GM19397 (cell line): ENCODE results near the gene BPIFB3.

Experiments used
- ATAC-seq: cut with Tn5 transposase; IDR thresholded peaks from one replicate; pipeline ENCODE4 v1.9.1; 2021; ENCODE audit warnings: mild to moderate bottlenecking, moderate library complexity; ENCODE audit not compliant: unreplicated experiment

Gene BPIFB3, protein sequence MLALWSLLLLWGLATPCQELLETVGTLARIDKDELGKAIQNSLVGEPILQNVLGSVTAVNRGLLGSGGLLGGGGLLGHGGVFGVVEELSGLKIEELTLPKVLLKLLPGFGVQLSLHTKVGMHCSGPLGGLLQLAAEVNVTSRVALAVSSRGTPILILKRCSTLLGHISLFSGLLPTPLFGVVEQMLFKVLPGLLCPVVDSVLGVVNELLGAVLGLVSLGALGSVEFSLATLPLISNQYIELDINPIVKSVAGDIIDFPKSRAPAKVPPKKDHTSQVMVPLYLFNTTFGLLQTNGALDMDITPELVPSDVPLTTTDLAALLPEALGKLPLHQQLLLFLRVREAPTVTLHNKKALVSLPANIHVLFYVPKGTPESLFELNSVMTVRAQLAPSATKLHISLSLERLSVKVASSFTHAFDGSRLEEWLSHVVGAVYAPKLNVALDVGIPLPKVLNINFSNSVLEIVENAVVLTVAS

DNA sequence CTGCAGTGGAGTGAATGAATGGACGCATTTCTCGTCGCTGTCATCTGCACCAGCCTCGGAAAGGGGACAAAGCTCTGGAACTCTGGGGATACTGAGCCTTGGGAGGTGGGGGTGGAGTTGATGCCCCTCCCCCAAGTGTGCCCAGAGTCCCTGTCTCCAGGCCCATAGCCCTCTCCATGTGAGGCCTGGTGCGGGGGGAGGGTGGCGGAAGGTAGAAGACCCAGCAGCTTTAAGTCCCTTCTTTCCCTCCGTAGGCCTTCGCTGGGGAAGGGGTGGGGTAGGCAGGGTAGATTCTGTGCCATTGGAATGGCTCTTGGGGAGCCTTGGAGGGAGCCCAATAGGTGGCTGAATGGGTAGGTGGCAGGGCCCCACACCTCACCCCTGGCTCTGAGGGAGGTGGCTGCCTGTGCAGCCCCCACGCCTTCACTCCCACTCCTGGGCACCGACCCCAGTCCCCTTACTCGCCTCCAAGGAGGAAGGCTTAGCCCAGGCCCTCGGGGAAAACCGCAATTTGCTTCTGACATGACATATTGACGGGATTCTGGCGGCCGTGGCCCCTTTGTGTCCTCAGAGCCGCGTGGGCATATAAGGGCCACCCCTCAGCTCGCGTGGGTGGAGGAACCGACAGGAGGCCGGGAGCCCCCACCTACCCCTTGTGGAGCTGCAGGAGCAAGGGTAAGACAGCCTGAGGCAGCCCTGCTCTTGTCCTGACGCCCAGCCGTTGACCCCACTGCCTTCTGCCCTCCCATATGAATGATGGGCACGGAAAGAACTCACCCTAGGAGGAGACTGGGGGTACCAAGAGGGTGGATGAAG is at the start of gene BPIFB3:
Gene BPIFB3, plus strand, starts transcription at position 613 of the 816 bp plus-strand sequence. CDS start 1,533 bp downstream, outside the sequence.
- ATAC-seq = no peak

DNA sequence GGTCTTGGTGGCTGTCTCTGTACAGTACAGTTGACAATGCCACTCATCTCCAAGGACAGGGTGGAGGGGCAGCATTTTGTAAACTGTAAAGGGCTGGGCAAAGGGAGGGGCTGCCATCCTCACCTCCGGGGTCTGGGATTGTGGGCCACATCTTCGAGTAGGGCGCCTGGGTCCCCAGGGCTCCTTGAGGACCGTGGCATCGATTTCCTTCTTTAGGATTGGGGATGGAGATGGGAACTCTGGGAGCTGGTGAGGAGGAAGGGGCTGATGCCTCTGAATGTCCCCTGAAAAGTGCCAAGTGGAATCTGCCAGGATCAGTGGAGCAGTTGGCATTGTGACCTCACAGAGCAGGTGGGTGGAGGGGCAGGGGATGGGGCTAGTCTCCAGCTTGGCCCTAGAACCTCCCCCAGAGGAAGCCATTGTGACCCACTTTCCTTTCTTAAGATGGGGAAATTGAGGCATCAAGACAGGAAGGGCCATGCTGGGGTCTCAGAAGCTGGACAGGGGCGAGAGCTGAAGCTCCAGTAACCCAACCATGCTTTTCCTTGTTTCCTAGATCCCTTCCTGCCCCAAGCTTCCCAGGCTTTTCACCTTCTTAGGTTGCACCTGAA is 49.5 kb upstream of the BPIFB3 start, which contains the start of gene SUN5:
Gene SUN5, minus strand, starts transcription at position 293 of the 611 bp plus-strand sequence. Its CDS starts 93 bp downstream, at position 200.
- no peak for ATAC-seq

DNA sequence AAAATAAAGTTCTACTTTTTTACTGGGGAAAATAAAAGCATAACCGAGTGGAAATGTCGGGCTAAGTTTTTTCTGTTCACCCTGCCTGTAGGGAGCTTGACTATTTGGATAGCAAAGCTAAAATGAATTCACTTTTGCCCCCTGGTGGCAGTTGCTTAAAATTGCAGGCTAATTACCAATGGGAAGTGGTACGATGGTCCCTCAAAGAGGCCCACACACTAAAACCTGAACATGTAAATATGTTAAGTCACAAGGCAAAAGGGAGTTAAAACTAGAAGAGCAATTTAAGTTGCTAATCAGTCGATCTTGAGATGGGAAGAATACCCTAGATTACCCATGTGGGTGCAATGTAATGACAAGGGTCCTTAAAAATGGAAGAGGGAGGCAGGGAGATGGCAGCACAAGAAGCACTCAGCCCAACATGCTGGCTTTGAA is 48.6 kb upstream of the BPIFB3 start:
- ATAC-seq = no peak

DNA sequence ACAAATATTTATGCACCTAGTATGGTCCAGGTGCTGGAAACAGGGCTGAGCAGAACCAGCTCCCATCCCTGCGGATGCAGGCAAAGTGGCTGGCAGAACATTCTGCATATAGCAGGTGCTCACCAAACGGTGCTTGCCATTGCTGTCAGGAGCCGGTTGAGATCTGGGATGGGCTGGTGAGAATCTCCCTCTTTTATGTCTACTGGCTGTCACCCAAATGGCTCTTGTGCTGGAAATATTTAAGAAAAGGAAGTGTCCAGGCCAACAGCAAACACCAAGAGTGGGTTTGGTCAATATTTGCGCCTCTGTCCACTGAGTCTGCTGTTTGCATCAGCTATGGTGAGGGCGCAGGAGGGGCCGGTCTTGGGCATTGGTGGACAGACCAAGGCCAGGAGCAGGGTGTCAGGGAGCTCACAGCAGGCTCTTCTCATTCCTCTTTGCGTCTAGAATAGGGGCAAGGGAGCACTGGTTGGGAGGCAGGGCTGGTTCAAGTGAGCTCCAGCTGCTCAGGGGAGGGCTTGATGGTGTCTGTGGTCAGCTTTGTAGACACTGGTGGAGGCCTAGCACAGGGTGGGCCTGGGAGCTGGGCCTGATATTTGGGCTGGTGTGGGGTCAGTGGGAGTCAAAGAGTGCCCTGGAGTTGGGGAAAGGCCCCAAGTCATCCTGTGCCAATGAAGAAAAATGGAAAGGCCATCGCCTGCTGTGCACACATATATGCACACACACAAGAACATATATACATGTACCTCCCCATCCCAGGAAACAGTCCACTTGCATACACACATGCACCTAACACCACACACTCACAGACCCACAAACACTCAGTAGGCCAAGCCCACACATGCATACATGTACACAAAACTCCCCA is 47.6 kb upstream of the BPIFB3 start:
- ATAC-seq = no peak

DNA sequence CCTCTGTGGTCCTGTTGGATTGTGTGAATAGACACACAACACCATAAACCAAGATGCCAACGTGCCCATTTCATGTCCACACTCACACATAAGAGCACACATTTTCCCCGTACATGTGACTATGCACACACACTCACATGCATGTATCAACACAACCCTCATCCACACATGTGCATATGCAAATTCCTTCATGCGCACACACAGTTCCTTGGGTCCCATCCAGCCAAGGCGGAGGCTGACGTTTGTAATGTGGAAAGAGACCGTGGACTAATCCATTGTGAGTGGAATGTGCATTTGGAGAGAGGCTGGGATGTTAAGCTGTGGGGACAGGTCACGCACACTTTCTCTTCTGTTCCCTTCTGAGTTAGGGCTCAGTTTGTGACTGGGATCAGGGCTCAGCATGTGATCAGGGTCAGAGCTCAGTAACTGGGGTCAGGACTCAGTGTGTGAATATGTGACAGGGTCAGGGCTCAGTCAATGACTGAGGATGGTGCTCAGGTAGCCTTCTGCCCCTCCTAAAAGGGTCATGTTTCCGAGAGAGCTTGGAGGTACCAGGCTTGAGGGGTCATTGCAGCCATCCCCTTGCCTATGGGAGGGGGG is 46.8 kb upstream of the BPIFB3 start:
- ATAC-seq = no peak

DNA sequence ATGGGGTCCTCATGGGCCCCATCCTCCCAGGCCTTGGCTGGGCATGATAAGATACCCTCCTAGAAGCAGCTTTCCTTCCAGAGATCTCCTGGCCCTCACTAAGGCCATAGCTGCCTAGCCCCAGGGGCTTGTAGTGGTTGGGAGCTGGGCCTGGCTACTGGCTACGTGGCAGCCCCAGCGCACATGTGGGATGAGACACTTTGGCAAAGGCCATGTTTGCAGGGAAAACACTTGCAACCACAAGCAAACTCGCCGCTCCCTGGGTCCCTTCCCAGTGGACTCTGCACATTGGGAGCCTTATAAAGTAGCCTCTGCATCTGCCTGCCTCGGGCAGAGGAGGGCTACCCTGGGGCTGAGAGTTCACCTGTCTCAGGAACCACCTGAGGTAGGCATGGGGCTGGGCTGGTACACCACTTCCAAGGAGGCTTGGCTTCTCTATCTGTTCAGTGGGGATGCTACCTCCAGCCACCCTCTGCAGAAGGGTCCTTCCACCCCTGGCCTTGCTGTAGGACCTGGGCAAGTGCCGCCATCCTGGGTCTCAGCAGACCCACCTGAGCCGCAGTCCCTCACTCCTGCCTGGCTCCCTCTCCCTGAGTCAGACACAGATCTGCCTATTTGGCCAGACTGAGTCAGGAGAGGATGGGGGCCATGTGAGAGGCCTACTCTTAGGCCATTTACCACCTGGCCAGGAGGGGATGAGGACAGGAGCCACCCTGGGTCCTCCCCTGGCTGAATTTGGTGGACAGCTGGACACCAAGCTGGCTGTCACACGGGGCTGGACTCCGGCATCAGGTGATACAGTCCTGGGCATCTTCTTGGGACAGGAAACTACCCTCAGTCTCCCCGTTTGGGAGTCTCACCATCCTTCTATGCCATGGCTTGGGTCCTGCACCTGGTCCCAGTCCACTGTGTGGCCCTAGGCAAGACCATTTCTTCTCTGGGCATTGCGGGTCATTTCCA is 46.0 kb upstream of the BPIFB3 start, which contains the start of gene BPIFB2:
Gene BPIFB2, plus strand, starts transcription at position 329 of the 960 bp plus-strand sequence. CDS start 871 bp downstream, outside the sequence.
- no peak for ATAC-seq

DNA sequence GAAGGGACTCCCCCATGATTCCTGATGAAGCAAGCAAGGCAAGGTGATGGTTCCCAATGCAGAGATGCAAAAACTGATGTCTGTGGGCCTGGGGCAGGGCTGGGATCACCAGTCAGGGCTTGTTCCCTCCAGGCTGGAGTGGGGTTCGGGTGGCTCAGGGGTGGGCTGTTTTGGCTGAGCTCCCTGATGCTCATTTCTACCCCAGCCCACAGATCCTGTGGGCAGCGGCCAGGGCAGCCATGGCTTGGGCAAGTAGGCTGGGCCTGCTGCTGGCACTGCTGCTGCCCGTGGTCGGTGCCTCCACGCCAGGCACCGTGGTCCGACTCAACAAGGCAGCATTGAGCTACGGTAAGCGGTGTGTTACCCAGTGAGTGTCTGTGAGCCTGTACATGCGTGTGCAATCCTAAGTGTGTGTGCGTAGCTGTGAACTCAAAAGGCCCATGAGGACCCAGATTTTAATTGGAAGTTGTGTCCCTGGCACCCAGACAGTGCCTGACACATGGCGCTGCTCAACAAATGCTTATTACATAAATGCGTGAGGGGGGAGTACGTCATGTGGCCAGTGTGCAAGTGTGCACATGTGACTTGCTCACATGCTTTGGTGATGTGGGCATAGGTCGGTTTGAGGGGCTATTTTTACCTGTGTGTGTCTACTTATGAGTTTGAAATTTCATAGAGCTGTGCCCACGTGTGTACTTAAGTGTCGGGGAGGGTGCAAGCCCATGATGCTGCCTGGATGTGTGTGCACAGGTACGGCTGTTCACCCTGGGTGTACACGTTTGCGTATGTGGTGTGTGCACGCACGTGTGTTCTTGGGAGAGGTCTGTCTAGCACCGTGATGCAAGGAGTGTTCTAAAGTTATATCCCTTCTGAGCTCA is 45.1 kb upstream of the BPIFB3 start:
- no peak for ATAC-seq

DNA sequence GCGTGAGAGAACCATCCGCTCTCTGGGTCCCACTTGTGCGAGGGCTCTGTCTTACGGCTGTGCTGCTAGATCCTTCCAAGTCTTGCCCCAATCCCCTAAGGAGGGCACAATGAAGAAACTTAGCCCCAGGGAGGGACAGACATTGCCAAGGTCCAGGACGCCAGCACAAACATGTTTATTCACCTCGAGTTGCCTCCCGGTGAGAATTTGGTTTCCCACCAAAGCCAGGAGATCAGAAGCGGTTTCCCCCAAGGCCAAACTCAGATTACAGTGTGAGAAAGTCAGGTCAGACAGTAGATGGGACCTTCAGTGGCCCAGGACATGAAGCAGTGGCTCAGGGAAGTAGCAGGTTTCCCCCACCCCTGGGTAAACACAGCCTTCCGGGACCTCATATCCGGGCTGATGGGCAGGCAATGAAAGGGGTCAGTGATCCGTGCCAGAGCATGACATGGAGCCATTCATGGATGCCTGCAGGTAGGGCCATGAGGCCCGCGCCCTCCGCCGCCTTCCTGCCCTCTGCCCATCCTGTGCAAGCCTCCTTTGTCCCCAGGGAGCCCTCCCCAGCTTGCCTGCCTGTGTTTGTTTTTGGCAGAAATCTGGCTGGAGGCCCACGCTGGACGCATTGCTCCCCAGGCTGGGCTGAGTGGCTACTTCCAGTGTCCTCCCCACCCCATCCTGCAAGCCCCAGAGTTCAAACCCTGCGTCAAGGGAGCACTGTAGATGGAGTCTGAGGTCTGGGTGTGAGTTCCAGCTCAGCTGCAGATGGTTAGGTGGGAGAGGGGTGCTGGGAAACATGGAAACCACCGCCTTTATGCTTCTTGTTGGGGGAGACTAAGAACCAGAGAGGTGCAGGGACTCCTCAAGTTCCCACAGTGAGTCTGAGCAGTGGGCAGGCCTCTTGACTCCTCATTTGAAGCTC is 44.2 kb upstream of the BPIFB3 start:
- ATAC-seq = no peak

DNA sequence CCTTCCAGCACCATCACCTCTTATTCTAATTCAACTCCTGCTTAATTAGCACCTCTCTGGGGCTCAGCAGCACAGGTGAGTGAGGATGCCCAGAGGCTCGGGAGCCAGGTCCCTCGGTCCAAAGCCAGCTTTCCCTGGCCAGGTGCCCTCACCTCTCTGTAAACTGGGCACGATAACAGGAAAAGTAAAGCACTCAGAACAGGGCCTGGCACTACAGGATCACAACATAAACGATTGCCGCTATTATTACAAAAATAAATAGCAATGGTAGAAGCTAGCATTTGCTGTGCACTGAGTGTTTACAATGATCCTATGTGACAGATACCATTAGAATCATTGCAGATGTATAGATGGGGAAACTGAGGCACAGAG is 43.6 kb upstream of the BPIFB3 start:
- ATAC-seq = no peak

DNA sequence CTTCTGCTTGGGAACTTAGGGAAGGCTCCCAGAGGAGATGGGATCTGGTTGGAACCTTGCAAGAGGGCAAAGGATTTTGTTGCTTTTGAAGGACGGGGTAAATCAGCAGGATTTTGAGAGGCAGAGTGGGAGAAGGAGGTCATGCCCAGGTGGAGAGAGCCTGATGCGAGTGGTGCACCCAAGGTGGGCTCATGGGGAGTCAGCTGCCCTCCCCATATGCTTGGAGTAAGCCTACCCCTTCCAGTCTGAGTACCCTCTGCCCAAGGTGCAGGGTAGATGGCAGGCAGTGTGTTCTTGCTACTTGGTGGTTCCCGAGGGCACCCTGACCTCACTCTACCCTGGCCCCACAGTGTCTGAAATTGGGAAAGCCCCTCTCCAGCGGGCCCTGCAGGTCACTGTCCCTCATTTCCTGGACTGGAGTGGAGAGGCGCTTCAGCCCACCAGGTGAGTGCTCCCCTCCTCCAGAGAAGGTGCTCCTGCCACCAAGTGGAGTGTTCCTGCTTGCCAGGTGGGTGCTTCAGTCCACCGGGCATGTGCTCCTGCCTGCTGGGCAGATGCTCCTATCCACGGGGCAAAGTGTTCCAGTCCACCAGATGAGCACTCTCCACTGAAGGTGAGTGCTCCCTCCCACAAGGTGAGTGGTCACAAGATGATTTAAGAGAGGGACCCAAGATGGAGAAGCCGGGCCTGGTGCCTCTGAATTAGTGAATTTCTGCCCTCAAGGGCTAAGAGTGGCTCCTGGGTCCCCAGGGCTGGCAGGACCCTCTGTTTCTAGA is 42.8 kb upstream of the BPIFB3 start:
- ATAC-seq = no peak

DNA sequence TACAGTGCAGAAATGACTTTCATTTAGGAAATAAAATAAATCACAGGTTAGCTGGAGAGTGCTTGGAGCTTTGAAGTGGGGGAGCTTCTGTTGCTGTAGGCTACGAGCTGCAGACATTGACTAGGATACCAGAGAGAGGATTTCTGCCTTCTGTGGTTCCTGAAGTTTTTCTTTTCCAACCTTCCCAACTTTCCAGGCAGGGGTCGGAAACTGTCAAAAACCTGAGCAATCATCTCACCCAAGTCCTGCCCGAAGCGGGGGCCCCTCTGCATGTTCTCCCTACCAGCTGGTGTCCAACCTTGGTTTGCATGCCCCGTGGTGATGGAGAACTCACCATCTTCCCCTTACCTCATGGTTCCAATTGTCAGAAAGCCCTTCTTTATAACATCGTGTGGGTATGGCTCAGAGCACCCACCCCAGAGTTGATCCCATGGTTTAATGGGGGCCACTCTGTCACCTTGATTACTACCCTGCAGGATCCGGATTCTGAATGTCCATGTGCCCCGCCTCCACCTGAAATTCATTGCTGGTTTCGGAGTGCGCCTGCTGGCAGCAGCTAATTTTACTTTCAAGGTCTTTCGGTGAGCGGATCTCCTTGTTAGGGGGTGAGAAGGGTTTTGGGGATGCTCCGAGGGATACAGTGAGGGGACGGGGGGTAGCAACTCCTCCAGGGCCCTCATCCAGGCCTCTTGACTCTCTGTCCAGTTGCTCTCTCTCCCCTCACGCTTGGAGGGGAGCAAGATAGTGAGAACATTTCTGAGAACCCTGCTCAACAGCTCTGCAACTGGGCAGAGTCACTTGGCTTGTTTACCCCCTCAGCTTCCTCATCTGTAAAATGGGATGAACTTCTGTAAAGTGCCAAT is 41.1 kb upstream of the BPIFB3 start:
- no peak for ATAC-seq

DNA sequence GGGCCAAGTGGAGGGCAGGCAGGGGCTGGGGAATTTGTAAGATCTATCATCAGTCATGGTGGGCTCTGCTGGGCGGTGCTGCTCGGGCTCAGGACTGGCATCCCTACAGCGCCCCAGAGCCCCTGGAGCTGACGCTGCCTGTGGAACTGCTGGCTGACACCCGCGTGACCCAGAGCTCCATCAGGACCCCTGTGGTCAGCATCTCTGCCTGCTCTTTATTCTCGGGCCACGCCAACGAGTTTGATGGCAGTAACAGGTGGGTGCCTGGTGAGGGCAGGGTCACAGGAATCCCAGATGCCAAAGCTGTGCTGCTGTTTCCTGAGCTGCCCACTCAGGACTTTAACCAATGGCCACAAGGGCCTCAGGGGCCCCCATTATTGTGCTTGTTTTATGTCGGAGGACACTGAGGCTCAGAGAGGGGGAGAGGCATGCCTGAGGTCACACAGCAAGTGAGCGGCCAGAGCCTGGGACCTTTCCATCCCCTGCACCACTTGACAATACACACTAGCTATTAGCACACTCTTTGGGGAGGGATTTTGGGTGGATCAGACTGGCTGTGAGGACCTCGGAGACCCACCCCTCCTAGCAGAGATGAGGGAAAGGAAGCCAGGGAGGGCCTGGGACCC is 39.9 kb upstream of the BPIFB3 start:
- ATAC-seq = no peak

DNA sequence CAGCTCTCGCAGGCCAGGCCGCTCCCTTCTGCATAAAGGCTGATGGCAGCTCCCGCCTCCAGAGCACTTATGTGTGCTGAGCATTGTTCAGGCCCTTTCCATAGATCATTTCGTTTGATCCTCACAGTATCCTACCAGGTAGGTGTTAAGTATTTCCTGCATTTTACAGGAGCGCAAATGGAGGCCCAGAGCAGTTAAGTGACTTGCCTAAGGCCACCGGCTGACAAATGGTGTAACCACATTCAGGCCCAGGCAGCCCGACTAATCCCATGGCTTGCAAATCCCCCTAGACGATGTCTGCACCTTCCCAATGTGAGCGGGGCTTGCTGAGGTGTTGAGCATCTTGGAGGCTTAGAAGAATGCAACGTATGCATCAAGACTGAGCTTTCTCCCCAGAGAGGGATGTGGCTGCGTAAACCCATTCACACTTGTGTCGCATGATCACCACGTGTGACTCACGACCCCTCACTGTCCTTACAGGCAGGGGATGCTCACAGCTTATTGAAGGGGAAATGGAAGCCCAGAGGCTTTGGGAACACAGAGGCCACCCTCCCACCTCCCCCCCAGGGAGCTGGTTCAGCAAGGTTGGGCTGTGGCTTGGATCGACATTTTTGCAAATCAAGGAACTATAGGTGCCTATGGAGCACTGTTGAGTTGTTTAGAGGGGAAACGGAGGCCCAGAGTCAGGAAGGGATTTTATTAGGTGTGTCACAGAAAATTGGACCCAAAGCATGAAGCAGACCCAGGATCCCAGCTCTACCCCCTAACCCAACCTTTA is 39.2 kb upstream of the BPIFB3 start:
- no peak for ATAC-seq

DNA sequence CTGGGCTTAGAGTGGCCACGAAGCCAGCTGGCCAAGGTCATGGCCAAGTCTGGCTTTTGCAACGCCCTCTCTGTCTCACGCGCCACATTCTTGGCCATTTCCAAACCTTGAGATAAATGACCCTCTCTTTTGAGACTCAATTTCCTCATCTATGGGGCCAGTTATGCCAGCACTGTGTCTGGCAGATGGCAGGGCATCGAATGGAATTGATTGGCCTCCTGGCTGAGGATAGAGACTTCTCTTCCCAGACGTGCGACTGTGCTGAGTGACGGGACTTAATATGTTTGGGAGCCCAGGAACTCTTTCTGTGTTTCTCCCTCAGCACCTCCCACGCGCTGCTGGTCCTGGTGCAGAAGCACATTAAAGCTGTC is 38.6 kb upstream of the BPIFB3 start:
- ATAC-seq = no peak
